HG03045 (cell line): Measurements from ENCODE around the gene CEMIP.

ENCODE experiments used
- ATAC-seq: cut with Tn5 transposase; IDR thresholded peaks from one replicate; pipeline ENCODE4 v1.9.1; 2021; ENCODE audit warnings: mild to moderate bottlenecking, moderate library complexity; ENCODE audit not compliant: unreplicated experiment

Gene CEMIP

GRCh38 chr15:80817901-80818300 lies 38.7 kb downstream of the CEMIP start:
- ATAC-seq: no peak

DNA sequence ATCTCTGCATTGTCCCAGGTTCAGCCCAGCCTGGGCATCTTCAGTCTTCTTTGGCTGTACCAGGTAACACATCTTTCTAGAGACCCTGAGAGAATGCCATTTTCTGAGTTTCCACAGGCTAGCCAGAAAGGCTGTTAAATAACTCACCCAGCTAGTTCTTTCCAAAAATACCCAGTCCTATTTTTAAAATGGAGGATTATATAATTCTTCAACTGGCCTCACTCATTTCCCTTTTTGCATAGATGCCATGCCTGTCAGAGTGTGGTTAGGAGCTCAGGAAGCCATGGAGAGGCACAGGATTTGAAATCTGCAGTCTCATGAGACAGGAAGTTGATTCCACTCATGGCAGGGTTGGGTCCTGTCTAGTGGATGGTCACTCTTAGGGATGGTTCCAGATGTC lies 39.8 kb downstream of the CEMIP start:
- ATAC-seq: no peak

GRCh38 chr15:80820092-80820491 lies 40.9 kb downstream of the CEMIP start:
- no peak for ATAC-seq

DNA sequence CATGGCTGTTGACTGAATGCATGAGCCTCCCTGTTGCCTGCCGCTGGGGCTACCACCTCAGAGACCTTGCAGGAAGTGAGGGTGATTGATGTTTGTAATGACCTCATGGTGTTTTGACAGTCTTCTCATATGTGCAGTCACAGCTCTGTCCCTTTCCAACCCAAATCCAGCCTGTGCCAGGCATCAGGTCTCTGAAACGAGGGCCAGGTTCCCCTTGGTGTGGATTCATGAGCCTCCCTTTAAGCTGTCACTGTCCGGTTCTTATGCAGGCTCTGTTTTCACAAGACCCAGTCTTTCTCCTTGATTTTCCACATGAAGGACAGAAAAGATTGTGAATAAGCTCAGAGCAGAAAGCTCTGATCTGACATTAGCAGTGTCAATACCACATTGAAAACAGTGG lies 43.1 kb downstream of the CEMIP start:
- no peak for ATAC-seq

GRCh38 chr15:80822676-80823075 lies 43.5 kb downstream of the CEMIP start:
- no peak for ATAC-seq

DNA sequence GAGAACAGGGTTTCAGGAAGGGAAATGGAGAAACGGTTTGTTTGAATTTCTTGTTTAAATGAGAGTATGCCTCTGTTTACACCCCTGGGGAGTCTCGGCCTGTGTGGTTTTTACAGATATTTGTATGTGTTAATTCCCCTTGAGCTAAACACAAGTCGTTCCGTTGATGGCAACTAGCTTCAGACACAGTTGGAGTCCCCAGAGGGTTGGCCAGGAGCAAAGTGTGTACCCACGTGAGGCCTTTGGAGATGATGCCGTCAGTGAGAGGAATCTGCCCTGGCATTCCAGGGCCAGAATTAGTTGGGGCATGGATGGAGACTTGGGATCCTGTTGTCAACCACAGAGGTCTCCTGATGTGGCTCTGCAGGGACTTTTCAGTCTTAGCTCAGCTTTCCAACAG lies 44.0 kb downstream of the CEMIP start:
- no peak for ATAC-seq

GRCh38 chr15:80823995-80824394 lies 44.8 kb downstream of the CEMIP start:
- ATAC-seq: no peak

GRCh38 chr15:80825361-80826030 lies 46.3 kb downstream of the CEMIP start:
- no peak for ATAC-seq

DNA sequence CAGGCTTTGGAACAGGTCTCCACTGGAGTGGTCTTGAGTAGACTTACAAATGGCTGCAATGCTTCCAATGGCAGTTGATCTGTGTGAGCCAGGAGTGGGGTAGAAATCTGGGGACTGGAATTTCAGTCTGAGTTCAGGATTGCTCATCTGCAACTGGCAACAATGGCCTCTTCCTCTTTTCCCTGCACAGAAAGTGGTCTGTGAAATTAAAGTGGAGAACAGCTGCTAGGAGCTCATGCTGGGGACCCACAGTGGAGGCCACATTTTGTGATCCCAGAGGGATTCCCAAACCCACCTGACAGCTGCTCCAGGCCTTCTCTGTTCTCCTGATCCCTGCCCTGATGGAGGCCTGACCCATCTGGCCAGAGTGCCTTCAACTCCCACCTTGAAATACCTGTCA lies 49.6 kb downstream of the CEMIP start:
- ATAC-seq: no peak

- ATAC-seq: no peak
These were observed 51.5 kb downstream of the CEMIP start for GRCh38 chr15:80830677-80831076.

DNA sequence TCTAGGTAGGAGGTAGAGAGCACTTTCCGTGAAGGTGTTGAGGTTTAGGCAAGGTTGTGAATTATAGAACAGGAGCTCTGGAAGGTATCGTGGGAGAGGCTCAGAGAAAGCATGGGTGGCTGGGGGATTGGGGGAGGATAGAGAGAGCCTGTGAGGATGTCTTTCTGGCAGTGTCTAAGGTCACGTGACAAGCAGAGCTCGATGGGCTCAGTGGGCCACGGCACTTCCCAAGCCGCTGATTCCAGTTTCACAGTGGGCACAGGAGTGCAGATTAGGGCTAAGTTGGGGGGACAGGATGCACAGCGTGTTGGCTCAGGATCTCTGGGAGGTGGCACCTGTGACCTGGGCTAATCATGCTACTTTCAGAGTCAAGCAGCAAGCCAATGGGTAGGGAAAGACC lies 52.0 kb downstream of the CEMIP start:
- ATAC-seq: no peak

GRCh38 chr15:80831606-80832224 lies 52.5 kb downstream of the CEMIP start:
- ATAC-seq: no peak

- no peak for ATAC-seq
These were observed 53.5 kb downstream of the CEMIP start for GRCh38 chr15:80832686-80833085.

- no peak for ATAC-seq
These were observed 55.2 kb downstream of the CEMIP start for GRCh38 chr15:80834402-80834801.

DNA sequence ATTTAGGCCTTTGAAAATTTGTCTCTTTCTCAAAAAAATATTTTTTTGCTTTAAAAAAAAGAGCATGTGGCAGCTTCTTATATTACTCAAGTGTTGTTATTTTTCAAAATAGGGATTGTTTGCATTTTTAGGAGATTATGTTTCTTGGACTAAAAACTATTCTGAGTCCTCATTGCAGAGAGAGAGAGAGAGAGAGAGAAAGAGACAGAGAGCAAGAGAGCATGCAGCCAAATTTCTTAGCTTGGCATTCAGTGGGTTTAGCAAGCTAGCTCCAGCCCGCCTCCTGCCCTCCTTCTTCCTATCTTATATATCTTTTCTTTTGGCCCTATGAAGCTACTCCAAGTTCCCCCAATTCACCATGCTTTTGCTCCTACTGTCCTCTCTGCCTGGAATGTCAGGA lies 55.7 kb downstream of the CEMIP start:
- no peak for ATAC-seq

DNA sequence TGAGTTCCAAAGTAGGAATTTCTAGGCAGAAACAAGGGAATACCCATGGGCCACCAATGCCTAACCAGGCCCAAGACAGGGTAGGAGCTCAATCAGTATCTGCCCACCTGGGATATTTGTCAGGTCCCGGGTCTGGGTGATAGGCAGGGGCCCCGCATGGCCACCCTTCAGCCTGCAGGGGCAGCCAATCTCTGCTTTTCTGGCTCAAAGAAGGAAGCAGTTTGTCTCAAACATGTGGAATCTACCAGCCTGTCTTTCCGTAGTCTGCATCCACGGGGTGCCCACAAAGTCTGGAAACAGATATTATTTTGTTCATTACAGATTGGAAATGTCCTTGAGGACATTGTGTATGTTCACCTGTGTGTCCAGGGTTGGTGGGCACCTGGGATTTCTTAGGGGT lies 56.2 kb downstream of the CEMIP start:
- ATAC-seq: no peak

DNA sequence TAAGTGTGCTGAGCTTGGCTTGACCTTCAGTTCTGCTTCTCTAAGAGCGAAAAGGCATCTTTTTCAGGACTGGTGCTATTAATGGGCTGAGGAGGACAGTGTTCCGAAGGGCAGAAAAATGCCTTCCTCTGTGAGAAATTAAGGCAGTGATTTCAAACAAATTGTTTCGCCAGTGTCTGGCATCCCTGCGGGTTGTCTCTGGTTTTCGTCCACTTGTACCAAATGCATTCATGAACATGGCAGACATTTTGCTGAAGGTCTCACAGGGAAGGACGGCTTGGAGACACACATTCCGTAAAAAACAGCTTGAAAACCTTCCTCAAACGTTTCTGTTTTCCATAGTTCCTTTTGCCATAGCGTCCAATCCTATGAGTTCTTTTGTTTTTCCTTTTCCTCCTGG lies 57.1 kb downstream of the CEMIP start:
- ATAC-seq: no peak

GRCh38 chr15:80837006-80837405 lies 57.8 kb downstream of the CEMIP start:
- no peak for ATAC-seq

- no peak for ATAC-seq
These were observed 58.8 kb downstream of the CEMIP start for GRCh38 chr15:80838012-80838411.

GRCh38 chr15:80838666-80839065 lies 59.5 kb downstream of the CEMIP start:
- ATAC-seq: no peak

- ATAC-seq: no peak
These were observed 60.6 kb downstream of the CEMIP start for GRCh38 chr15:80839764-80840130.

- ATAC-seq: no peak
These were observed 61.3 kb downstream of the CEMIP start for GRCh38 chr15:80840182-80841130.
